HG03439 (cell line): ENCODE measurements around the gene ERC2.
"Not testable (repeated sequence)": the region's sequence is repeated elsewhere in the genome, so short reads cannot be mapped to it uniquely, and the experiment has no call there.

ENCODE experiments used
- ATAC-seq: cut with Tn5 transposase; IDR thresholded peaks from one replicate; pipeline ENCODE4 v1.9.1; 2021; ENCODE audit warnings: mild to moderate bottlenecking, moderate library complexity; ENCODE audit not compliant: unreplicated experiment

ERC2 gene

GRCh38 chr3:56019490-56020146 is 448.6 kb downstream of the ERC2 start:
- ATAC-seq, result no peak

DNA sequence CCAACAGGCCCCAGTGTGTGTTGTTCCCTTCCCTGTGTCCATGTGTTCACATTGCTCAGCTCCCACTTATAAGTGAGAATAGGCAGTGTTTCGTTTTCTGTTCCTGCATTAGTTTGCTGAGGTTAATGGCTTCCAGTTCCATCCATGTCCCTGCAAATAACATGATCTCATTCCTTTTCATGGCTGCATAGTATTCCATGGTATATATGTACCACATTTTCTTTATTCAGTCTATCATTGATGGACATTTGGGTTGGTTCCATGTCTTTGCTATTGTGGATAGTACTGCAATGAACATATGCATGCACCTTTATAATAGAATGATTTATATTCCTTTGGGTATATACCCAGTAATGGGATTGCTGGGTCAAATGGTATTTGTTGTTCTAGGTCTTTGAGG is 452.9 kb downstream of the ERC2 start:
- not testable (repeated sequence) for ATAC-seq

DNA sequence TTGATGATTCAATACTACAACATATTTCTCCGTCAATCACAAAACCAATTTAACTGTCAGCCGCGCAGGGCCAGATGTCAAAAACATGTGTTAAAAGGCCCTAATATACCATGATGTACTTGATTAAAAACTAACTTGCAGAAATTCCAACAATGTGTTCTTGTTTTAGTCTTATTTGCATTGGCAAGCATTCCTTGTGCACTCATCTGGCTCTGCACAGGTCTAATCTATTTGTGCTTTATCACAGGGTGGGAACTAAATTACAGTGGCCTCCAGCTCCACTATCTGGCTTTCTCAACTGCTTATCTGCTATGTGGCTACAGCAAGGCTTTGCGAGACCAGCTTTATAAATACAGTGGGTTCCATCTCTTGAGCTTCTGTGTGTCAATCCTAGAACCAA is 455.5 kb downstream of the ERC2 start:
- no peak for ATAC-seq

DNA sequence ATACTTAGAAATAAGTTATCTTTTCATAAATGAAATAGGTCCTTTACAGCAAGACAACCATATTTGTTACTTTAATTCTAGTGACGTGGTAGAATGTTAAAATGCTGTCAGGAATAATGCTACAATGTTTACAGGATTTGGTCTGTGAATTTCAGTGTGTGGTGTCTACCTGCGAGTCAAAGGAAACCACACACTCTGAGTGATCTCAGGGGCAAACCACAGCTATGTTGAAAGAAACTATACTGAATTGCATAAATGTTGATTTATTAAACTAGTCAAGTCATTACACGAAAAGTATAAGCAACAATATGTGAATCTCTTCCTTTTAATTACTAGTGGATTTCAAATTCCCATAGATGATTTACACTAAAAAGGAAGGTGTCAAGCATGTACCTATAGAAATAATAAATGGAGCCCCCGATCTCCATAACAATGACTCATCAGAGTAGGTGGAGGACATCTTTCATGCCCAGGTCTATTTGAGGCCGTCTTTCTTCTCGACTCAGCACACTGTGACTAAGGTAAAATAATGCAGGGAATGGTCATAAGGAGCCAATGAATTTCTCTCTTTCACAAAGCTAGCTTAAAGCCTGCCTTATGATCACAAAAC is 463.0 kb downstream of the ERC2 start:
- no peak for ATAC-seq

- no peak for ATAC-seq
Measured at GRCh38 chr3:56003129-56003528, 465.1 kb downstream of the ERC2 start.

DNA sequence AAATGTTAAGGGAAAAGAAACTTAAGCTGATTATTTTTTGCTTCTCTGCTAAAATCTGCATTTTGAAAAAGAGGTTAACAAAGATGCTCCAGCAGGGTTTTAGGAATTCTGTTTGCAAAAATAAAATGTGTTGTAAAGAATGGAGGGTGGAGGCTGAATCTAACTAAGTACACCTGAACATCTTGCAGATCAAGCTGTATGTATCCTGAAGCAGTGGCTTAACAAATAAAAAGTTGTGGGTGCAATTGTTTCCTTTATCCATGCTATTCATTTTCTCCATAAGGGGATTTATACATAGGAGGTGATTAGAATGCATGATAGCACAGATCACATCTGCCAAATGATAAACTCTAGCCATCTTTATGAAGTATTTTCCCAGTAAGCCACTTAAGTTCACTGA is 466.3 kb downstream of the ERC2 start:
- ATAC-seq, result no peak

DNA sequence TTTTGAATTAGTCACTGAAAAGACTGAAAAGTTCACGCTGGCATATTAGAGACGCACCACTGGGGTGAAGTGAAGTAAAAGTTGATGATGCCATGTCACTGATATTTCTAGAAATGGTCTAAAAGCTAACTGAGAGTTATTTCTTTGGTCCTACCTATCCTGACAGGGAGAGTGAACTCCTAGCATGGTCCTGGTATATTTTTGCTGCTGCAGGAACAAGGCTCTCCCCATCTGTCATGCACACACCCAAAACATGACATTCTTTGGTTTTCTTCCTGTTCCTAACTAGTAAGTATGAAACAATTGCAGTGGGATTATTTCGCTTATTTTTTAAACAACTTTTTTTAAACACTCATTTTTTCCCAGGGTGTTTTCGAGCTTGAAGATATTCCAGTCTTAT is 466.7 kb downstream of the ERC2 start:
- no peak for ATAC-seq

DNA sequence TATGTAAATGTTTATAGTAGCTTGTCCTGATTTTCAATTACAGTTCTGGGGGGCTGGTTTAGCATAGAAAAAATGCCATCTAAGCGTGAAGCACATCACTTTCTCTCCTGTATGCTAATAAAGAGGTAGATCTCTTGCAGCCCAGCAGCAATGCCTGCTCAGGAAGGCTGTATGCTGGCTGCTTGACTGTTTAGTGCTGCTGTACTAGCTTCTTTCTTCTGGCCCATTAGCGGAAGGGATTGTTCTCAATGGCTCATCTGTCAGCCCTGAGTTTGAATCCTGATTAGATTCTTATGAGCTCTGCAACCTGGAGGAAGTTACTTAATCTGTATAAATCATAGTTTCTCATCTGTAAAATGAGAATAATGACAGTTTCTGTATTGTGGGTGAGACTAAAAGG is 478.9 kb downstream of the ERC2 start:
- no peak for ATAC-seq

DNA sequence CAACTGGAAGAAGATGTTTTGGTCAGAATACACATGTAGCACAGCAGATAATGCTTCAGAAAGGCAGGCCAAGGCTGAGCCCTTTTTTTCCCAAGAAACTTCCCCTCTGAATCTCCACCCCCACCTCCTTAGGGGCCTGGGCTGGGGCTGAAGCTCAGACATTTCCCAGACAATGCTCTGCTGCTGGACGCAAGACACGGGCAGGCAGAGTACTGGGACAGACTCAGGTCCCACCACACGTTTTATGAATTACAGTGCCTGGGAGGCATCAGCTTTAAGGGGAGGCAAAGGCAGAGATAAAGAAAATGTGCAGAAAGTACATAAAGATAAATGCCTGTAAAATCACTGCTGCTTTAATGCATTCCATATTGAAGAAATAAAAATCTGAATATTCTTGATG is 479.4 kb downstream of the ERC2 start:
- no peak for ATAC-seq

DNA sequence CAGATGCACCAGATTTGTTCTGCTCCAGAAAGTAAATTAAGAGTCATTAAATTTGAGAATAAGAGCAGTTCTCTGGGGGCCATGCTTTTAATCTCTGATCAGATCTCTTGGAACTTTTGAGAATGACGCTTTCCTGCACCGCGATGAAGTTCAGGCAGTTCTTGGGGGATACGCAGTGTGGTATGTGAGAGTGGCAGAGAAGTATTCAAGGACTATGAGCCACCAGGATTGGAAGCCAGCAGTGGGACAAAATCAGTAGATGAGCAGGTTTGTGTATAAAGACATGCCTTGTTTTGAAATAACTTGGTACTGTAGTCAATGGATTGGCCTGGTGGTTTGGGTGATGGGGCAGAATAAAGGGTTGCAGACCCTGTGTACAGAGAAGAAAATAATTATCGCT is 483.6 kb downstream of the ERC2 start:
- ATAC-seq, result no peak

GRCh38 chr3:55978953-55979352 is 489.3 kb downstream of the ERC2 start:
- no peak for ATAC-seq

DNA sequence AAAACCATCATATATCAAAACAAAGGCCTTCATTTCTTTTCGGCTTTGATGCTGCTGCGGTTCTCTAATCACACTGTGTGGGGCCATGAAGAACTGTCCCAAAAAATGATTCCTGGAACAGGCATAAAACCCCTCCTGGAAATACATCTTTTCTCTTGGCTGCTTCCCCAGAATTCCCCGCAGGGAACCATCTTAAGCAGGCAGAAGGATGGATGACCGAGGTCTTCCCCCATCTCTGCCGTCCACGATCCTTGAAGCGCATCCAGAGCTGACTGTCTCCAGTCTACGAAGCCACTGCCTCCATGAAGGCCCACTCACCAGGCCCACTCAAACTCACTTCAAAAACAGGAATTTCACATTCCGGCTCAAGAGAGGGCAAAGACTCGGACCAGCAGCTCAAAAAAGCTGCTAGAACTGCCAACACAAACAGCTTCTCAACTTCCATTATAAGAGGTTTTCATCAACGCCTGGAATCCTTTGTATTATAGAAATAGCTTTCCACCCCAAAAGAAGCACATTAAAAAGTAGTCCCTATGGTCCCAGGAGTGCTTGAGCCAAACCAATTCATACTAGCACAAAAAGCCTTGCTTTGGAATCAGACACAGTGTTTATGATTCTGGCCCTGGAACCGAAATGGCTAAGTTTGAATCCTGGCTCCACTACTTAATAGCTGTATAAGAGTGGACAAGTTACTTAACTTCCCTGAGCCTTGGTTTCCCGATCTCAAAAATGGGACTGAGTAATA is 493.7 kb downstream of the ERC2 start:
- ATAC-seq, result no peak

- ATAC-seq, result no peak
Measured at GRCh38 chr3:55969634-55970033, 498.6 kb downstream of the ERC2 start.

DNA sequence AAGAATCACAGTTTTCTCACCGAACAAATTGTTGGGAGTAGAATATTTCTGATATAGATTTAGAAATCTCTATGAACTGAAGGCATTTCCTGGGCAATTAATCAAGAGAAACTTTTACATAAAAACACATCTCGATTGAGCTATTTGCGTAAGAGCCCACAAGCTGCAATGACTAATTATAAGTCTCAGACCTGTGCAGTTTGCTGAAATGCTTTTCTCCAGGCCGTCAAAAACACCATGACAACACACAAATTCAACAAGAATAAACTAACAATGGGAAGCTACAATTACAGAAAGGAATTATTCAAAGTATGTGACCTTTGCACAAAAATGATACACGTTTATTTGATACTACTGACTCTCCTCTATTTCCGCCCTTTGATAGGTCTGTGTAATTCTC is 499.9 kb downstream of the ERC2 start:
- ATAC-seq, result no peak

DNA sequence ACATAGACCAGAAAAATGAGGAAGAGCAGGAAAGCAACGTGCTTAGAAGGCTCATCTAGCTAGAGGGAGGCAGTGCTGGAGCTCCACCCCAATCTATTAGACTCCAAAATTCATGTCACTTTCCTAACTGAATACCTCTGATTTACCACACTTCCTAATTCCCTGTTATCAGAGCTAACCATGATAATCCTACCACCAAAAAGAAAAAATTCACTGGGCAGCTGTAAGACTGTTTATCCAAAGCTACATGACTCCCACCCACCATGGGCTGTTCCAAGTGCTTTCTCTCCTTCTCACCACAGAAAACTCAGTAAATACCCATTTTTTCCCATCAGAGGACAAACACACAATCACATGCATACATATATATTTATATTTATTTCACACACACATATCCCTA is 501.7 kb downstream of the ERC2 start:
- ATAC-seq, result no peak

- no peak for ATAC-seq
Measured at GRCh38 chr3:55965776-55966175, 502.5 kb downstream of the ERC2 start.

GRCh38 chr3:55964491-55964985 is 503.7 kb downstream of the ERC2 start:
- no peak for ATAC-seq

DNA sequence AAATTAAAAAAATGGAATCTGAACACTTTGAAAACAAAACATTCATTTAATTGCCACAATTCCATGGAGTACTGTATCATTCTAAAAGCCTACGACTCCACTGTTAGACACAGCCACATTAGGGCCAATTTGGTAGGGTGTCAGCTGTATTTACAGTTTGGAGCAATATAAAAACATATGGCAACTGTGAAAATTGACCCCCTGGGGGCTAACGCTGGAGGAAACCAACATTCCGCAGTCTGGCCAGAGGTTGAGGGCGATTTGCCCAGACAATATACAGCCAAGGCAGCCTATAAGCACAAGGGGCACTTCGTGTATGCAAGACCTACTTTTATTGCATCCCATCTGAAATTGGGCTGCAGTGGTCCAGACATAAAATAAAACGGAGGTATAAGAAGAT is 504.7 kb downstream of the ERC2 start:
- ATAC-seq, result no peak

DNA sequence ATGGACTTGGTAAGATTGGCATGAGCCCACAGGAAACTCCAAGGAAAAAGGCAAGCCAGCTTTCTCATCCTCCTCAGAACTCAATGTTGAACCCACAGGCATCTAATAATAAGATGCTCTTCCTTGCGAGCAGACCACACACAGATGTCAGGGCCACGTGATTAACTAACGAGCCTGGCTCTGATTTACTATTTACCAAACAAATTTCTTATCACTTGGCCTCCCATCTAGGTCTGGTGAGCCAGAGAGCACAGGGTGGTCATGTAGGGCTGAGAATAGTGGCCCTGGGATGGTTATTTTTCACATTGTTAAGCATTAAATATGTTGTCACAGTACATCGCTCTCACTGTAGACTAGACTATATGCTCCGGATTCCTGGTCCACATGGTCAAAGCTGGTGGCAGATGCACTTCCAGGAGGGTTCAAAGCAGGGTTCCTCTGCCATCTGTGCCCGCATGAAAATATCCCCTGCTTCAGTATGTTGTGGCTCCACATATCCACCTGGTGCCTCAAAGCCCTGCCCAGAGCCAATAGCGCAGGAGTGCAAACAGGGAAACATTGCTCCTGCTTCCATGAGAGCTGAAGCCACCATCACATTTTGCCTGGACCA is 508.7 kb downstream of the ERC2 start:
- no peak for ATAC-seq

DNA sequence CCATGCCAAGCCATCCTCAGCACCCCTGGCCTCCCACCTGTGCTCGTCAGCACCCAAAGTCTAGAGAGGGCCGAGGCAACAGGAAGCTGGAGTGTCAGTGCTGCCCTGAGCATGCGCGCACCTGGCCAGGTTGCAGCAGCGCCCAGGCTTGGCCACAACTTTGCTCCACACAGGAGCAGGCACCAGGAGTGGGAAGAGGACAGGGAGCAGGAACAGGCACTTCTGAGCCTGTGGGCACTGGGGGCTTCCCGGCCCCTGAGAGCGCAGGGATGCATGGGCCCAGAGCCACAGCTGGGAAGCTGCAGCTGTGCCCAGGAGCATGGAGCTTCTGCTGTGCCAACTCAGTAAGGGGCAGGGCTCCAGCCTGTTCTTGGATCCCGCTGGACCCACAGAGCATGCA is 509.7 kb downstream of the ERC2 start:
- ATAC-seq, result no peak

DNA sequence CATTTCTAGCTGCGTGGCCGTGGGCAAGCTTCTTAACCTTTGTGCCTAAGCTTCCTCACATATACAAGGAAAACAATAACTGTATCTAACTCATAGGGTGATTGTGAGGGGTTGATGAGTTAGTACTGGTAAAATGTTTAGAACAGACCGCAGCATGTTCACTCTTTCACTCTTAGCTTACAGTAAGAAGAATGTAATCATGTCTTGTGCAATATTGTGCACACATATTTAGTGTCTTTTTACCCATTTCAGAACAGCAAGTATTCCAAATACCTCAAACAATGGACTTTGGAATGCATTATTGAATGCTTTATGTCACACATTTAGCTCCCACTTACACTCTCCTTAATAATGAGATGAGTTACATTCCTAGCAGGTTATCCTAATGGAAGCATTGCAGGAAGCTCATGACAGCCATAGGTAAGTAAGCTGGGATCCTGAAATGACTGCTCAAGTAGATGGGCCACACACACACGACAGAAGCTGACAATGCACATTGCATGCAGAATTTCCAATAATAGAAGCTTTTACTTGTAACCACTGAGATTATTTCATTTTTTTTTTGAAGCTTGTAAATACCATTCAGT is 512.3 kb downstream of the ERC2 start:
- ATAC-seq, result no peak
